NCI-H187 treated with DMSO at 0.1 percent for 48 hours (cell line): Measurements from ENCODE around the gene RRP1B.

Experiments
- DNase-seq: peaks from one replicate; lab custom pipeline; 2025; lab: John Stamatoyannopoulos, UW

The RRP1B gene

DNA sequence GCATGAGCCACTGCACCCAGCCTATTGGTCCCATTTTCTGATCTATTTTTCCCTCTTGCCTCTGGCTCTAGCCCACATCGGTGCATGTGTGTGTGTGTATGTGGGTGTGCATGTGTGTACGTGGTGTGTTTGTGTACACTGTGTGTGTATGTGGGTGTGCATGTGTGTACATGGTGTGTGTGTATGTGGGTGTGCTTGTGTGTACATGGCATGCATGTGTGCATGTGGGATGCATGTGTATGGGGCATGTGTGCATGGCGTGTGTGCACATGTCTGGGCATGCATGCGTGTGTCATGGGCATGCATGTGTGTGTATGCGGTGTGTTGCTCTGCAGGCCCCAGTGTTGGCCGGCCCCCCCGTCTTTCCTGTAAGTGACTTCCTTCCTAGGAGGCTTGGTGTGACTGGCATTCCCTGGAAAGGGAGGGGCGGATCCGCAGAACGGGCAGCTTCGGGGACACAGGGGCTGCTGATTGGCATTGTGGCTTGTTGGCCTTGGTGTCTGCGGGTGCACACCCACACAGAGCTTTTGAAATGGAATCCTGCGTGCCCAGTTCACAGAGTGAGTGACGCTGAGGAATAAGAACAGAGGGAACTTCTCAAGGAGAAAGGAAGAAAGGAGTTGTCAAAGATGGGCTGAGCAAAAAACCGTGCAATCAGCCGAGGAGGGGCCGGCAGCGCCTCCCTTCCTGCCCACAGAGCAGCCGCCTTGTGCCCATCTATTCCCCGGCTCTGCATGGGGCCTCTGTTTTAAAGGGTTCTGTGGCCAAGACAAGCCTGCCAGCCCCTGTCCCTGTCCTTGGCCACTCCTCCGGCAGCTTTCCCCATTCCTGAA lies 67.5 kb downstream of the RRP1B start:
- no peak for DNase-seq

GRCh38 chr21:43727519-43728153 lies 68.3 kb downstream of the RRP1B start:
- no peak for DNase-seq

DNA sequence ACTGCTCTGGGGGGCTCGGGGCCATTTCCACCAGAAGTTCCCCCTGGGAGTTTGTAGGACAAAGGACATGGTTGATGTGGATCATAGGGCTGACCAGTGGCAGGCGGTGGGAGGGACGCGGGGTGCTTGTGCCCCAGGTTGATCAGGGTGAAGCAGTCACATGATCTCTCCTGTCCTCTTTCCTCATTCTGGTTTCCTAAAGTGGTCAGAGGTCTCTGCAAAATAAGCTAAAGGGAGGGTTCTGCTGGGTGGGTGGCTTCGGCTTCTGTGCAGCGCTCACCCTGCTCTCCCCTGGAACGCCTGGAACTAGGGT lies 68.8 kb downstream of the RRP1B start:
- DNase-seq, result no peak

DNA sequence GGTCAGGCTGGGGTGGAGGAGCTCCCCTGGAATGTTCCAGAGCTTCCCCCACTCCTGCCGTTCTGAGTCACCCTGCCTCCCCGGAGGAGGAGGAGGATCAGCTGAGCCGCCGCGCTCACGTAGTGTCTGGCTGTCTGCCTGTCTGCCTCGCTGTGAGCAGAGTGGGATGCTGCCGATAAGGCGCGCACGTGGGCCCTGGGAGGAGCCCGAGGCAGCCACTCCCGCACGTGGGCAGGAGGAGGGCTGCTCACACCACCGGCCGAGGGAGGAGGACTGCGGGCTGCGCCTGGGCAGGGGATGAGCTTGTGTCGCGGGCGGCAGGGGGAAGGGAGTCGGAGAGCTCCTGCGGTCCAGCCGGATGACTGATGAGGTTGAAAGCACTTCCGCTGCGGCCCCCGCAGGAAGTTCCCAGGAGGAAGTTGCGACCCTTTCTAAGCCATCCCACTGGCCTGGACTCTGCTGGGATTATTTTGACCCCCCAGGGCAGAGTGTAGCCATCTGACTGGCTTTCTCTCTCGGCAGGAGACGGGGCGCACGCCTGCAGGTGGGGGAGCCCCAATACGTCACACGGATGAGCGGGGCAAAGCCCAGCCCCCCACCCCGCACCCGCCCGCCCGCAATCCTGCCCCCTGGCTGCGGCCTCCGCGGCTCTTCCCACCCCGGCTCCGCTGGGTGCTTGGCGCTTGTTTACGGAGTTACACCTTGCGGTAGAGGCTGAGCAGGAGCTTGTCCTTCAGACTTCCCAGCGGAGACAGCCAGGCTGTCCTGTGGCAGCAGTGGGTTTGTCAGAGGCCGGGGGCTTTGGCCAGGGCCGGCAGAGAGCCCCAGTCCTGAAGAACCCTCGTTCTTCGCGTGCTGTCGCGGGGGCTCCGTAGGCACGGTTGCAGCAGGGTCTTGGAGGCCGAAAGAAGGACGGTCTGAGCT lies 69.4 kb downstream of the RRP1B start:
- no peak for DNase-seq

DNA sequence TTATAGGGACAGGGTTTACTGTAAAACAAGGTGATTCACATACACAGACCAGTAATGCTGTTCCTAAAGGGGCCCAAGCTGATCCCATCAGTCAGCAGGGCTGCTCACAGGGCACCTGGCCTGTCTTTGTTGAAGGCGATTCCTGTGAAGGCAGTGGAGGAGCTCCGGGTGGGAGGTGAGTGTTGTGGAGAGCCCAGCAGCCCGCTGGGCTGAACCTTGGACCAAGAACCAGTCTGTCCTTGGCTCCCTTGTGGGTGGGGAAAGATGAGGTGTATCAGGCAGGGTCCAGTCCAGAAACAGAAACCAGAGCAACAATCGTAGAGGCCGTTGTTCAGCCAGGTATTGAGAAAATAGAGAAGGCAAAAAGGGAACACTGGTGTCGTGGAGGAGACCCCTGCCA lies 72.1 kb downstream of the RRP1B start:
- no peak for DNase-seq

GRCh38 chr21:43731891-43732711 lies 72.7 kb downstream of the RRP1B start:
- no peak for DNase-seq

DNA sequence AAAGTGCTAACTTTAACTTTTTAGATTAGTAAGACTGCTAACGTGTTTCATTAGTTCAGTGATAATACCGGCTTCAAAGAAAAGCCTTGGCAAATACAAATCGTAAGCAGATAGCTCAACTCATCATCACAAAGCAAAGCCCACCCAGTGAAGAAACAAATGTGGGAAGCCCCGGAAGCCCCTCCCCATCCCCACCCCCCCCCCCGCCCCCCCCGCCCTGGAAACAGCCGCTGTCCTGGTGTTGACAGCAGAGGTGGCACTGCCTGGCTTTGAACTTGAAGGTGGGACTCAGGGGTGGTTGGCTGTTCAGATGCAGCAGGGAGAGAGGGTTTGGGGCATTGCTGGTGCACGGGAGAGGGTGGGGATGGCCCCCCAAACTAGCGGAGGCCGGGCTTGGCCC lies 73.7 kb downstream of the RRP1B start:
- no peak for DNase-seq

DNA sequence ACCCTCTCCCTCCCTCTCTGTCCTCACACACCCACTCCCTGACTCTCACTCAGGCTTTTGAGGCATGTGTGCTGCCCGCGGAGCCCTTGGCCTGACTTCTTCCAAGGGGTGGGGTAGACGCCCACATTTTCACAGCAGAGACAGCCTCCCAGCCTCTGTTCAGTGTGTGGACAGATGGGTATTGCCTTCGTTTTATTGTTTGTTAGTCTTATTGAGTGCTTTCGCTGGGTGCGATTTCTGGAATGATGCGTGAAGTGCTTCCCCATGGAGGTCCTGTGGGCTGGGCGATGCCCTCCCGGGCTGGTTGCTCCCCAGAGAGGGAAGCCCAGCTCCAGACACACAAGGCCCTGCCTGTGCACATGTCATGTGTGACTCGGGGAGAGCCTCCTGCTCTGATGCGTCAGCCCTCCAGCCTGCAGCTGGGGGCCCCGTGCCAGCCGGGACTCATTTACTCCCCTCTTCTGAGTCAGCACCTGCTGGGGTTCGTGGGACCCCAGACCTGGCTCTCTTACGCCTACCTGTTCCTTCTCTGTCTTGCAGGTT lies 74.2 kb downstream of the RRP1B start:
- no peak for DNase-seq

DNA sequence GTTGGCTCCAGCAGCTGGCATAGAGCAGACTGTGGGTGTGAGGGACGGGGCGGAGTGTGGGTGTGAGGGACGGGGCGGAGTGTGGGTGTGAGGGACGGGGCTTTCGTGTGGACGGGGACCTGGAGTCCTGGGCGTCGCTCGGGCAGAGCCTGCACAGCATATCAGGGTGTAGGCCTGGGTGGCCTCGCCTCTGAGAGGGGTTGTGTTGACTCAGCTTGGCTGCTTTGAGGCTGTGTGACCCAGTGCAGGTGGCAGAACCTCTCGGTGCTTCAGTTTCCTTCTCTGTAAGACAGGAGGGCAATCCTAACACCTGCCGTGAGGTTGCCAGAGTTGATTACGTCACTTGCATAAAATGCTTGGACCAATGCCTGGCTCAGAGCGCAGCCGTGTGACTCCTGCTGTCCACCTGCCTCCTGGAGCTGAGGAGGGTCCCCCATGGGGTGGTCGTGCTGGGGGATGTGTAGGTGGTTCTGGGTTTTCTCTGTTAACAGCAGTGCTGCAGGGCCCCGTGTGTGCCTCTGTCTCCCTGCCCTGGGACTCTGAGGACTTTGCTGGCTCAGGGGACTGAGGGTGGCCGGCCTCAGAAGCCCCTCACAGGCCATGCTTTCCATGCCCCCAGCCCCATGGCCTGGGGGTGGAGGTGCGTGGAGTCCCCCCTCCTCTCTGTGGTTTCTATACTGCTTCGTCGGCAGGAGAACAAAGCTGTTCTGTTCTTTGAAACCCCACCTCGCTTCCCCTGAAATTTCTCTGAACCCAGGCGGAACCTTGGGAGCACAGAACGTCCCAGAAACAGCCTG lies 75.0 kb downstream of the RRP1B start:
- no peak for DNase-seq

DNA sequence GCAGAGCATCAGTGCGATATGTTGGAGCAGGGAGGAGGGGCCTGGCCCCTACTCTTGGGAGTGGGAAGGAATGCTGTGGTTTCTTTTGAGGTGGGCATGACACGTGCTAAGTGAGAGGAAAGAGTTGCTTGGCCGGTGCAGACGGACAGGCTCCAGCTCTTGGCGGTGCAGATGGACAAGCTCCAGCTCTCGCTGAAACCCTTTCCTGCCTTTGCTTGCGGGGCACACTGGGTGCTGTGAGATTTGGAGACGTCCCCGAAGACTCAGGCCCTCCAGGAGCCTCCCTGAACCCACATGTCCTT lies 75.5 kb downstream of the RRP1B start:
- DNase-seq, result no peak

GRCh38 chr21:43735236-43736091 lies 76.1 kb downstream of the RRP1B start:
- DNase-seq, result no peak

DNA sequence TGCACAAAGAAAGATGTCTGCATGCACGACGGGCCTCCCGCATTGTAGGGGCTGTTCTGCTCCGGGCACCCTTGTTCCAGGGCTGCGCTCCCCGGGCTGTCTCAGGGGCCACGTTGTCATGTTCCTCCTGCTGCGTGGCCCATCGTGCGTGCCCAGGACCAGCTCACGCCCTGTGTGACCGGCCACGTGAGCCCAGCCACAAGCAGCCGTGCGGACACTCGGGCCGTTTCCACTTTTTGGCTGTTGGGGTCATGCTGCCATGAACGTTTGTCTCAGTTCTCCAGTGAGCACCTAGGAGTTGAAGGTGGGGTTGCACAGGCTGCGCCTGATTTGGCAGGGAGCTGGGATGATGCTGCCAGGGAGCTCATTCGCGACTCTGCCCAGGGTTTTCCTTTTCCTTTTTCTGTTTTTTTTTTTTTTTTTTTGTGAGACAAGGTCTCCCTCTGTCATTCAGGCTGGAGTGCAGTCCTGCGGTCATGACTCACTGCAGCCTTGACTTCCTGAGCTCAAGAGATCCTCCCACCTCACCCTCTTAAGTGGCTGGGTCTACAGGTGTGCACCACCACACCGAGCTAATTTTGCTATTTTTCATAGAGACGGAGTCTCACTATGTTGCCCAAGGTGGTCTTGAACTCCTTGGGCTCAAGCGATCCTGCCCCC lies 77.0 kb downstream of the RRP1B start:
- DNase-seq, result no peak

- DNase-seq, result no peak
Measured at GRCh38 chr21:43737158-43737950, 78.0 kb downstream of the RRP1B start.

DNA sequence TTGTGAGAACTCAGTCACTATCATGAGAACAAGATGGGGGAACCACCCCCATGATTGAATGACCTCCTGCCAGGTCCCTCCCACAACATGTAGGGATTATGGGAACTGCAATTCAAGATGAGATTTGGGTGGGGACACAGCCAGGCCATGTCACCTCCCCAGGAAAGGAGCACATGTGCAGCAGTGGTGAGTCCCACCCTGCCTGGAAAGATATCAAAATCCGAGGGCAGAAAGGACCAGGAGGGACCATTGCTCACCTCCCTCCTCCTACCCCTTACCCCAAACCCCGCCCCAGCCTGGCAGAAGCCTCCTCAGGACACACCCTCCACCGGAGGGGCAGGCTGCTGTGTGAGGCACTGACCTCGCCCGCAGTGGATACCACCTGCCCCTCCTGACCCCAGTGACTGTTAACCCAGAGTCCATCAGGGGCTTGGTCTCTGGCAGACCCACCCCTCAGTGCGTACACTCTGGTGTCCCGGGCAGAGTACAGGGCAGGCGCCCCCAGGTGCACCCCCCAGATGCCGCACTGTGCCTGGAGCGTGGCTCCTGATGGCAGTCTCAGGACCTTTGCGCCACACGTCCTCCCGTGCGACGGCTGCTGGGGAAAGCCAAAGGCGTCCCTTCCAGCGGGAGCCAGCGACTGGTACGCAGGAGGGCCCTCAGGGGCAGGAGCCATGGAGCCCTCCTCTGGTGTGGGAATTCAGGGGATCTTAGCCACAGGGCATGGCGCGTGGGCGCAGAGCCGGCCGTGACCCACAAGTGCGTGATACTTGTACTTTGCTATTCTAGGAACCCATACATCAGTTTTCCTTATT lies 80.5 kb downstream of the RRP1B start:
- DNase-seq, result no peak

DNA sequence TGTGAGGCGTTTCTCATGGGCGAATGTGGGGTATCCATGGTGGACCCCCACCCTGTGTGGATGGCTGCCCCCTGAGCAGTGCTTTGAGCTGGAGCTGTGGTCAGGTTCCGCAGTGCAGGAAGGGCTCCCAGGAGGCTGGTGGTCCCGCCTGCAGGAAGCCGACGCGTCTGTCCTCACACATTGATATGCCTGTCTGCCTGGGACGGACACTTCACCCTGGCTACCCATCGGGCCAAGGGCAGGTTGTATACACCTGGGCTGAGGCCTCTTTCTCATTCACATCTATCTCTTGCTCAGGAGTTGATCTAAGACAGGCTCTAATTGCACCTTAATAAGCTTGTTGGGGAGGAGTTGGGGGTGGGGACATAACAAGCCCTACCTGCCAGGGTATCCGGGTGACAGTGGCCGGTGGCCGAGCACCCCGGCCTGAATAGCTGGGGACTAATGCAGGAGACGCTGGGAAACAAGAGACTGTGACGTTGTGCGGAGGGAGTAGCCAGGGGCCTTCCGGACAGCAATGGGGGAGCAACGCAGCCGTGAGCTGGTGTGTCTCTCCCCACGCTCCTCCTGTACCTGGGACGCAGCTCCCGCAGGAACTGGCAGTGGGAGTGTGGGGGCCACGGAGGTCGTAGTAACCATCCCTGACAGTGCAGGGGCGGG lies 81.3 kb downstream of the RRP1B start:
- no peak for DNase-seq

DNA sequence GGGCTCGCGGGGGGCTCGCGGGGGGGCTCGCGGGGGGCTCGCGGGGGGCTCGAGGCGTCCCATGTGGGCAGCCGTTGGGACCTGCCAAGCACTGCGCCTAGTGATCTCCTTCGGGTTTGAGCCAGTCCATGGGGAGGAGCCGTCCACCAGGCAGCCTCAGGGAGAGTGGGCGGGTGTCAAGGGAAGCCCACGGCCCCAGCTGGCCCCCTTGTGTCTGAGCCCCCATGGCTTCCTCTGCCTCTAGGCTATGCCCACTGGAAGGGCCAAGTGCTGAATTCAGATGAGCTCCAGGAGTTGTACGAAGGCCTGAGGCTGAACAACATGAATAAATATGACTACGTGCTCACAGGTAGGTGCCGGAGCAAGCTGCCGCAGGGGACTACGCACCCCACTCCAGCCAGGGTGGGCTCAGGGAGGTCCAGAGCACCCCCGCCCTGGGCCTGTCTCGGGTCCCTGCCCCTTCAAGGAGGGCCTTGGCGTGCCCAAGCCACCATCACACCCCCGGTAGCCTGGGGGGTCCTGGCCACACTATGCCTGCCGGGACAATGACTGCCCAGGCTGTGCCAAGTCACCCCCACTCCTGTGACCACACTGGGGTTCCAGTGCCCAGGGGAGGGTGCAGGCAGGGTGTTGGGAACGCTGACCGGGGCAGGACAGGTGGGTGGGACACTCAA lies 82.2 kb downstream of the RRP1B start:
- no peak for DNase-seq

DNA sequence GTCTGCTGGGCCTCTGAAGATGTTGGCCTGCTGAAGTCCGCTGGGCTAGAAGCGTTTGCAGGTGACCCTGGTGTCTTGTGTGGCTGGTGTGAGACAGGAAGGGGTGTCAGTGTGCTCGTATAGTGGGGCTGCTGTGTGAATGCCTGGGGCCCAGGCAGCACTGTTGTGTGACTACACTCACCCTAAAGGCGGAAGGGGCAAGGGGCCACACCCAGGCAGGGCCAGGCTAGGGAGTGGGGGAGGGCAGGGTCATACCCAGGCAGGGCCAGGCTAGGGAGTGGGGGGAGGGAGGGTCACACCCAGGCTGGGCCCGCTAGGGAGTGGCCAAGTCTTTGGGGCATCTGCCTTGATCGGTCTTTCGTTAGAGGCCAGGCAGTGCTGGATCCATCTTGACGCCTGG lies 84.6 kb downstream of the RRP1B start:
- no peak for DNase-seq
